HG03025 (cell line): ENCODE results near the gene KLHL22.
"Not testable (repeated sequence)": the region's sequence is repeated elsewhere in the genome, so short reads cannot be mapped to it uniquely, and the experiment has no call there.

ENCODE experiments used
- ATAC-seq: cut with Tn5 transposase; IDR thresholded peaks from one replicate; pipeline ENCODE4 v1.9.1; 2021; ENCODE audit warnings: mild to moderate bottlenecking, moderate library complexity; ENCODE audit not compliant: unreplicated experiment, low FRiP score

KLHL22 gene, protein sequence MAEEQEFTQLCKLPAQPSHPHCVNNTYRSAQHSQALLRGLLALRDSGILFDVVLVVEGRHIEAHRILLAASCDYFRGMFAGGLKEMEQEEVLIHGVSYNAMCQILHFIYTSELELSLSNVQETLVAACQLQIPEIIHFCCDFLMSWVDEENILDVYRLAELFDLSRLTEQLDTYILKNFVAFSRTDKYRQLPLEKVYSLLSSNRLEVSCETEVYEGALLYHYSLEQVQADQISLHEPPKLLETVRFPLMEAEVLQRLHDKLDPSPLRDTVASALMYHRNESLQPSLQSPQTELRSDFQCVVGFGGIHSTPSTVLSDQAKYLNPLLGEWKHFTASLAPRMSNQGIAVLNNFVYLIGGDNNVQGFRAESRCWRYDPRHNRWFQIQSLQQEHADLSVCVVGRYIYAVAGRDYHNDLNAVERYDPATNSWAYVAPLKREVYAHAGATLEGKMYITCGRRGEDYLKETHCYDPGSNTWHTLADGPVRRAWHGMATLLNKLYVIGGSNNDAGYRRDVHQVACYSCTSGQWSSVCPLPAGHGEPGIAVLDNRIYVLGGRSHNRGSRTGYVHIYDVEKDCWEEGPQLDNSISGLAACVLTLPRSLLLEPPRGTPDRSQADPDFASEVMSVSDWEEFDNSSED

DNA sequence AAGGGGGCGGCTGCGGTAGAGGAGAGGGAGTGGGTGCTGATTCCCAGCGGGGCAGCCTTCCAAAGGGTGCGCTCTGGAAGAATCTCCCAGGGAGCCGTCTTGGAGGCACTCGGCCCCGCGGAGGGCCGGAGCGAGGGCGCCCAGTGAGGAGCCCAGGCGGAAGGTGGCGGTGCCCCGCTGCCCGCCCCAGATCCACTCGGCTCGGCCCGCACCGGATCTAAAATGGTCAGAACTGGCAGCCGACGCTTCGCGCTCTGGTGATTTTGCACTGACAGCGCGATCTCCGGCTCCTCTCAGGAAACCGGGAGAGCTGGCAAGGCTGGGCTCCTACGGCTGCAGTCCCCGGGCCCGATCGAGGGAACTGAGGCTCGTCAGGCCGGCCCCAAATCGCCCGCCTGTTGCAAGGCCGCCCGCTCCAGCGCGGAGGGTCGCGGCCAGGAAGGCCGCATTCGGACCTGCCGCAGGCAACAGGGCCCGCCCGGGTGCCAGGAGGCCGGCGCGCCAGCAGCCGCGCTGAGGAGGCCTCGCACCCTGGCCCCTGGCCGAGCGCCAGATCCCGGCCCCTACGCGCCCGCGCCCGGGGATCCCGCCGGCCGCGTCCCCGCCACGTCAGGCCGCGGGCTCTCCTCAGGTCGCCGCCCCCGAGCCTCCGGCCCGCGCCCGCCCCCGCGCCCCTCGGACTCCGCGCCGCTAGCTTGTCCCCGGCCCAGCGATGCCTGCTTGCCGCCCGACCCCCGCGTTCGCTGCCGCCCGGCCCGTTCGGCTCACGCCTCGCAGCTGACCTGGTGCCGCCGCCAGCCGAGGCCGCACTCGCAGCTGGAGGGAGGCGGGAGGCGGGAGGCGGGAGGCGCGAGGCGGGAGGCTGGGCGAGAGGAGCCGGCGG is at the start of gene KLHL22:
Gene KLHL22 (minus strand): TSS at position 818 of the 883 bp plus-strand sequence. CDS start 6,584 bp downstream, outside the sequence.
- peak; percentile 36 for ATAC-seq

DNA sequence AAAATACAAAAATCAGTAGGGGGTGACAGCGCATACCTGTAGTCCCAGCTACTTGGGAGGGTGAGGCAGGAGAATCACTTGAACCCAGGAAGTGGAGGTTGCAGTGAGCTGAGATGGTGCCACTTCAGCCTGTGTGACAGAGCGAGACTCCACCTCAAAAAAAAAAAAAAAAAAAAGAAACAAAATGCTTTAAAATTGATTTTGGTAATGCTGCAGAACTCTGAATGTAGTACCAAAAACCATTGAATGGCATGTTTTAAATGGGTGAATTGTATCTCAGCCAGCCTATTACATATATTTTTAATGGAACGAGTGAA is 49.7 kb upstream of the KLHL22 start:
- ATAC-seq: not testable (repeated sequence)

DNA sequence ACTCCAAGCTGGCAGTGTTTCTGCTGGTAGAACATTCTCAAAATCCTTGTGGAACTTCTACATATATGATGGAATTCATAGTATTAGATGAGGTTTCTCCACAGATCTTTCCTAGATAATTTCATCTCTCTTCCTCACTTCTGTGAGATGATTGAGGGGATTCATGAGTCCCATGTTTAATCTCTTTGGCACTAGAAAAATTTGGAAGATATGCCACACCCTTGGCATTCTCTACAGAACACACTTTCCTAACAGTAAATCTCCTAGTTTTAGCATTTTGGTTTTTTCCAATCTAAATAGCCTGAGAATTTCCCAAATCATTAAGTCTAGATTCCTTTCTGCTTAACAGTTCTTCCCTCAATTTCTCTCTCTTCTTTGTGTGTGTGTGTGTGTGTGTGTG is 47.1 kb upstream of the KLHL22 start:
- ATAC-seq: no peak

DNA sequence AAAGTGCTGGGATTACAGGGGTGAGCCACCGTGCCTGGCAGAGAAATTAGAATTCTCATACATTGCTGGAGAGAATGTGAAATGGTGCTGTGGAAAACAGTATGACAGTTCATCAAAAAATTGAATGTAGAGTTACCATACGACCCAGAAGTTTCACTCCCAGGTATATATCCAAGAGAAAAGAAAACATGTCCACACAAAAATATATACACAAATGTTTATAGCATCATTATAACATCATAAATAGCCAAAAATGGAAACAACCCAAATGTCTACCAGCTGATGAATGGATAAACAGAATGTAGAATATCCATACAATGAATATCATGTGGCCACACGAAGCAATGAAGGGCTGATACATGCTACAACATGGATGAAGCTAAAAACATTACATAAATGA is 46.5 kb upstream of the KLHL22 start:
- no peak for ATAC-seq

DNA sequence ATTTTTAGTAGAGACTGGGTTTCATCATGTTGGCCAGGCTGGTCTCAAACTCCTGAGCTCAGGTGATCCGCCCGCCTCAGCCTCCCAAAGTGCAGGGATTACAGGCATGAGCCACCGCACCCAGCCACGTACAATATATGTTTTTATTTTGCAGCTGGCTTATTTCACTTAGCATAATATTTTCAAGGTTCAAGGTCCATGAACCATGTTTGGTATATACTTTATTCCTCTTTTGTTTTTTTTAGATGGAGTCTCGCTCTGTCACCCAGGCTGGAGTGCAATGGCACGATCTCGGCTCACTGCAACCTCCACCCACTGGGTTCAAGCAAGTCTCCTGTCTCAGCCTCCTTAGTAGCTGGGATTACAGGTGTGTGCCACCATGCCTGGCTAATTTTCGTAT is 43.3 kb upstream of the KLHL22 start:
- ATAC-seq: not testable (repeated sequence)

DNA sequence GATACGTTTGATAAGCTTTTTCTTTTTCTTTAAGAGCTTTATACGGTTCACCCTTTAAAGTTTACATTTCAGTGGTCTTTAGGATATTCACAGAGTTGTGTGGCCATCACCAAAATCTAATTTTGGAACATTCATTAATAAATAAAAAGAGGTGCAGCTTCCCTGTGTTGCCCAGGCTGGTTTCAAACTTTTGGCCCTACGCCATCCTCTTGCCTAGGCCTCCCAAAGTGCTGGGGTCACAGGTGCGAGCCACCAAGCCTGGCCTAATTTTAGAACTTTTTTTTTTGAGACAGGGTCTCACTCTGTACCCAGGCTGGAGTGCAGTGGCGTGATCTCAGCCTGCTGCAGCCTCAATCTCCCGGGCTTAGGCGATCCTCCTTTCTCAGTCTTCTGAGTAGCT is 42.4 kb upstream of the KLHL22 start:
- ATAC-seq: no peak

DNA sequence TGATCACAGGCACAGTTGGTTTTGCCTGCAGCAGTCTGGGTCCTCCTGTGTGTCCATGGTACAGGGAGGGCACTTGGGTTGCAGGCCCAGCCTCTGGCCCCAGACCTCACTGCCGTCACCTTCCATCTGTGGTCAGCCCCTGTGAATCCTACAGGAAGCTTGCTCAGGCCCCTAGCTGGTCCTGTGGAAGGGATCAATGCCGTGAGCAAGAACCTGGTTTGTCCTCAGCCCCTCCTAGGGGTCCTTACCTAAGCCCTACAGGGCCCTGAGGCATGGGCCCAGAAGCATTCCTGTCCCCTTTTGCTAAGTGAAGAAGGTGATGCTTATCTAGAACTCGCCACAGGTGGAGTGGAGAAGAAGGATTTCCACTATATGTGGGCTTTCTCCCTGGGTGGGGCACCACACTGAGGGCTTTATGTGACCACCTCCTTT is 41.7 kb upstream of the KLHL22 start:
- ATAC-seq: no peak

DNA sequence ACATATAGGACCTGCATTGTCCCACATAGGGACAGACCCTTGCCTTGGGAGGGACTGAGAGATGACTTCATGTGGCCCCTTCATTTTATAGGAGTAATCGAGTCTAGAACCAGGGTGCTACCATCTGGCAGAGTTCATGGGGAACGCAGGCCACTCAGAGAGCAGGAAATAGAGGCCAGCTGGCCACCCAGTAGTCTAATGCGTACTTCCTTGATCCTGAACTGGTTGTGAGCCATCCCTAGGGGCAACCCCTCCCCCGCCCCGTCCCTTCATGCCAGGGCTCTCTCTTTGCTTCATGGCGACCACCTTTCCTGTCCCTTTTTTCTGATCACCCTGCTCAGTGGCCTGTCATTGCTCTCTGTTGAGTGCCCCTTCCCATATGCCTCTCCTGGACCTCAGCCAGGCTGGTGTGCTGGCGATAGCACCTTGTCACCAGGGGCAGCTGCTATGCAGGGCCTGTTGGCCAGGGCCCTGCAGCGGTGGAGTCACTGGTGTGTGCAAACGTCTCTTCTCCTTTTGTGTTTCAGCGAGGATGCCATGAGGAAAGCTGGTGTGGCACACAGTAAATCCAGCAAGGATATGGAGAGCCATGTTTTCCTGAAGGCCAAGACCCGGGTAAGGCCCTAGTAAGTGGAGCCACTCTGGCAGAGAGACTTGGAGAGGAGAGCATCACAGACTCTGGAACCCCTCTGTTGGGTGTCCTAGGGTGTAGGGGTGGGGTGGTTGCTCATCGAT is 41.2 kb upstream of the KLHL22 start:
- no peak for ATAC-seq

DNA sequence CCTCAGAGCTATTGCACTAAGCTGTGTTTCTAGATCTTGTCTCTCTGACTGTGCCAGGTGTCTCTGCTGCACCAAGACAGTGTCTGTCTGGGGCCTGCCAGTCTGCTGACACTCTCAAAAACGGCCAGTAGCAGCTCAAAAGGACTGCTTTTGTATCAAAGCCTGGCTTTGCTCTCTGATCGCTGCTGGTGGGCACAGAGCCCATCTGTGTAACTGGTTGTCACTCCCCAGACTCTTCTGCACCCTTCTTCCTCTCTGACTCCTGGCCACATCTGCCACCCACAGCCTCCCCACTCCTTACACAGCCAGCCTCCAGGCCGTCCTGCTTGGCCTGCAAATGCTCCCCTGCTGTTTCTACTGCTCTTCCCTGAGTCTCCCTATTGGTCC is 38.3 kb upstream of the KLHL22 start:
- ATAC-seq: no peak

DNA sequence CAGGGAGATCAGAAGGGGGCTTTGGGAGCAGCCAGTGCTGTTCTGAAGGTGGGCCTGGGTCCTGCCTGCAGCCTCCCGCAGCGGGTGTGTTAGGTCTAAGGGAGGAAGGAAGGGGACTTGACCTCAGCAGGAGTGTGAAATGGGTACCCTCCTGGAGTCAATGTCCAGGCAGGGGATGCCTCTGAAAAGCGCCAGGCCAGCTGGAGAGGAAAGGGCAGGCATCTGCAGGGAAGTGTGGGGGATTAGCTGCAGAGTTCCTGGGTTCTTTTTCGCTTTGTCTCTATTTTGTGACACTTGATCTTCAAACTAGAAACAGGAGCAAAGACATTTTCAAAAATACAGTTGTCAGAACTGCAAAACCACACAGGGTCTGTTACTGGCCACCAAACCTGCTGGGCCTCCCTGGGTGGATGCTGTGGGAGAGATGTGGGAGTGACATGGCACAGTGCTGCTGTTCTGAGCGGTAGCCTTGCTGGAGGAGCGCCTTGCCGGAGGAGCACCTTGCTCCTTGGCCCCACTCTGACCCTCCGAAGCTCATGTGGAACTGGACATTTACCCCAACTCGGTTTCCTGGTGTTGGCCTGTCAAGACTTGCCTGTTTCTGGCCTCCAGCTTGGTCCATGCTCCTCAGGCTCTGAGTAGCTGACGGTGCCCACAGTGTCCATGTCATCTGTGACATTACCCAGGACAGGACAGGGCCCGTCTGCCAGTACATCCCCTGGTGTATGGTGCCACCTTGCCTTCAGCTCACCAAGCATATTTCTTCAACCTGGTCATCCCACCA is 37.7 kb upstream of the KLHL22 start:
- ATAC-seq: no peak

DNA sequence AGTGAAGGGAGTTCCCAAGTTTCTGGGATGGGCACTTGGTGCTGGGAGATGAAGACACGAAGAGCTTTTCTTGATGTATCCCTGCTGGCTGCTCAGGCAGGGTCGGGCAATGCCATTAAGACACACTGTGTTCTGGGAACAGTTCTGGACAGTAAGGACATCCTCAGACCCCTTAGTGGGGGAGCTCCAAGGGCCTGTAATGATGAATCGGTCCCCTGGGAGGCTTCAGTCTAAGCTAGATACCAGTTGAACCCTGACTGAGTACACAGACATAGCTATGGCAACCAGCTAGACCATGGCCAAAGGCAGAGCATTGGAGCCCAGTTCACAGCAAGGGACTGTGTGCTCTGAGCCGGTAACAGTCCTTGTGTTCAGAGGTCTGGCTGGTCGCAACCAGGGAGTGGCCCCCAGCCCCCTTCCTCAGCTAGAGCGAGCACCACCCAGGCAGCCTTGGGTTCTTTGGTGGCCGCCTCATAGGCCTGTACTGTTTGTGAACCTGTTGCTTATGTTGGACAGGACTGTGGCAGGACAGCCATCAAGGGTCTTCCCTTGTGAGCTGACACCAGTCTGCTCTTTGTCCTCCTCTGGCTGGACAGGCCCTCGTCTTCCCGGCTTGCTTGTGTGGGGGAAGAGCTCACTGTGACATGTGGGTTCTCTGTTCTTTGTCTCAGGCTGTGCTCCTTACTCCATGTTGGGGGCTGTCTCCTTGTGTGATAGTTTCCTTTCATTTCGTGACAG is 36.8 kb upstream of the KLHL22 start:
- no peak for ATAC-seq

DNA sequence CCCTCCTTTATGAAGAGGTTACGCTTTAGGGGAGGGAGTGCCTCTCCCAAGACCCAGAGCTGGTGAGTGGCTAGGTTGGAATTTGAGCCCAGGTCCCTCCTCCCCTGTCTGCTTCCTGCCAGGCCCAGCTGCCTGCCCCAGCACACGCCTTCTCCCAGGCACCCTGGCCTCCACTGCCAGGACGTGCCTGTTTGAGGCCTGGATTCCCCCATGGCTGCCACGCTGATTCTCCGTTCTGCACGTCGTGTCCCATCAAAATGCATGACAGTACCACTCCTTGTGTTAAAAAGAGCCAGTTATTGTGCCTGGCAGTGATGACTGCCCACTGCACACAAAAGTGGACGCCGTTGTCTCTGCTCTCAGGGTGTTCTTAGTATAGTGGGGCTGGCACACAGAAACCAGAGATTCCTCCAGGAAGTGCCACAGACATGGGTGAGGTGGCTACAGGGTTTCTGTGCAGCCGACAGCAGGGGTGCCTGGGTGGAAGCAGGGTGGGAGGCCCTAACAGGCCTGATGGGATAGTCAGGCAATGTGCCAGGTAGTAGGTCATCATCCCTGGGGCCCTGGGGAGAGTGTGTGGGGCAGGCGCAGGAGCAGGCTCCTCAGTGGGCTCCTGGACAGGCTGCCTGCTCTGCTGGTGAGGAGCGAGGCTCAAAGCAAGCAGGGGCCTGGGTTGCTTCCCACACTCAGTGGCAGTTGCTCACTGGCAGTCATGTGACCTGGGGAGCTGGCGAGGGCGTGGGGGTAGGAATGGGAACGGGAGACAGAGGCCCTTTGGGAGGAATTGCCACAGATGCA is 36.0 kb upstream of the KLHL22 start:
- no peak for ATAC-seq

DNA sequence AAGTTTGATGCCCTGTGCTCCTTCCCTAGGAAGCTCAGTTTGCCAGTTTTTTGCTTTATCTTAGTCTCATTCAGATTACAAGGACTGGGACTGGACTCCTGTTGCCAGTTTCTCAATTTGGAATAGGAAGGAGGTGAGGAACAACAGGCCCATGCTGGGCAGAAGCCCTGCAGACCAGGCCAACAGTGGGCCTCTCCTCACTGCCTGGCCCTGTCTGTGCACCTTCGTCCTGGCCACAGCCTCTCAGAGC is 35.5 kb upstream of the KLHL22 start:
- no peak for ATAC-seq

DNA sequence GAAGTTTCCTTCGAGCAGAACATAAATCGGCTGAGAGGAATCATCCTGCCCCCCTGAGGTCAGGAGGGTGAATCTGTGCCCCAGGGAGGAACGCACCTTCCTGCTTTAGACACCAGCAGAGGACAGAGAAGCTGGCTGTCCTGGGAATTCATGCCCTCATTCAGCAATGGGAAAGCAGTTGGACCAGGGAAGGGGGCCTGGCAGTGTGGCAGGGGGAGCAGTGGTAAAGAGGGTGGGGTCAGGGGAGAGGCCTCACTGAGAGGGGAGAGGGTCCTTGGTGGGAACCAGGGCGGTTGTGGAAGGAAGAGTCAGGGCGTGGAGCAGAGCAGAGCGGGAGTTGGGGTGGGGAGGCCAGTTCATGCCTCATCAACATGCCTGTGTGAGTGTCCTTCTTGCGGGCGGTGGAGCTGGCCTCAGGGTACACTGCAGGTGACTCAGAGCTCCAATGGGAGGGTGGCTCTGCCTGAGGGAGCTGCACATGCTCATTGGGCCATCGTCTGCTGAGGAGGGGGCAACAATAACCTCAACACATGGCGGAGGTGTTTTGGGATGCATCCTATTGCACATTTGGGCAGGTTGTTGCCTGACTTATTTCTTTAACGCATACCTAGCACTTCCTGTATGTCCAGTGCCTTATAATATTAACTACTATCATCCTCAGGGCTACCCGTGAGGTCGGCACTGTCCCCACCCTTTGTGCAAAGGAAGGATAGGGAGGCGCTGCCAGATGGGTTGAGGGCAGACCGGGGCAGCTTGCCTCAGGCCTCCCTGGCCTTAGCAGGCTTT is 35.0 kb upstream of the KLHL22 start:
- ATAC-seq: no peak

DNA sequence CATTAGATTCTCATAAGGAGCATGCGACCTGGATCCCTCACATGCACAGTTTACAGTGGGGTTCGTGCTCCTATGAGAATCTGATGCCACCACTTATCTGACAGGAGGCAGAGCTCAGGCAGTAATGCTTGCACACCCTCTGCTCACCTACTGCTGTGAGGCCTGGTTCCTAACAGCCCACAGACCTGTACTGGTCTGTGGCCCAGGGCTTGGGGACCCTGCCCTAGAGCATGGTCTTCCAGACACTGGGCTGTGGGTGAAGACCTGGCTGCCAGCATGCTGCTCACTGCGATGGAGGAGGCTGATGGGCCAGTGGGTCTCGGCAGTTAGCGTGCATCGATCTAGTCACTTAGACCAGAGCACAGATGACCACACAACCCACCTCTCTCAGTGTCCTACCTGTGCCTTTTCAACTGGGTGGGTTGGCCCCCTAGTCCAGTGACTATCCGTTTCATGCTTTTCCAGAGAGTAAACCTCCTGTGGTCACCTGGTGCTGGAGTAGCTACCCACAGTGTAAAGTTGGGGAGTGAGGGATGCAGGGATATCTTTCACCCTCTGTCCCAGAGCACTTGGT is 32.9 kb upstream of the KLHL22 start:
- no peak for ATAC-seq

DNA sequence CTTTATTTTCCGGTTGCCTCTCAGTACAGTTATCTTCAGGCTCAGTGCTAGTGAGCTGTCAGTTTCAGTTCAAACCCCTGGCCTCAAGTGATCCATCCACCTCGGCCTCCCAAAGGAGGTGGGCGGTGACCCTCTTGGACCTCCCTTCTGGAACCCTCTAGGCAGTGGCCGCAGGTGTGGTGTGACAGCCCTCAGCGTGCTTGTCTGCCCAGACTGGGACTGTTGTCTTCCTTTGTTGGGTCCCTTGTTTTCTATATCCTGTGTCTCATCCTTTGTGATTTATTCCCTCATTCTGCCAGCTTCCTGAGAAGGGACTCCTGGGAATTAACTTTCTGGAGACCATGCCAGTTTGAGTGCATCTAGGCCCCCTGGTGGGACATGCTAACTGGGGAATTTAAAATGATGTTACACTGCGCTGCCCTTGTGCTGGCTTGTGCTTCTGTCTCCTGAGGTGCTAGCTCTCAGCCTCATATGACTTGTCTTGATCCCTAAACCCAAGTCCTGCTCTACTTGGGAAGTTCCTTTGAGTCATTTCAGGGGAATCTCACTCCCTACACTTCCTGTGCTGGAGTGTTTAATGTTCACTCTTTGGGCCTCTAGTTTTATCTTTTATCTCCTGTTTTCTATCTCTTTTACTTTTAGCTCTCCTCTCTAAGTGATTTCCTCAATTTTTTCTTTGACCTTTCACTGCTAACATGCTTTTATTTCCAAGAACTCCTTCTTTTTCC is 31.2 kb upstream of the KLHL22 start:
- ATAC-seq: no peak

DNA sequence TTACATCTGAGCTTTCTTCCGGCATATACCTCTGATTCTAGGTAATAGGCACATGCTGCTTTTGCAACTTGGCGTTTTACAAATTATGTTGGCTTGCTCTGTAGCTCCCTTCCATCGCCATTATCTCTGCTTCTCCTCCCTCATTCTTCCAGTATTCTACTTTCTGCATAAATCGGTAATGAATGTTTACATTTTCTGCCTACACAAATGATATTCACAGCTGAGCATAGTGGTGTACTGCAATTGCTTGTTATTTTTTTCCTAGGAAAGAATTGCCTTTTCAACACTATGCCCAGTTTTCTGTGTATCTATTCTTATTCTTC is 30.7 kb upstream of the KLHL22 start:
- no peak for ATAC-seq
